Measurements from ENCODE around the gene LIPA.

GRCh38 chr10:89219513-89220218, 31.9 kb downstream of the LIPA start:
- no peak for TF ChIP-seq CTCF (conservative IDR thresholded peaks at IDR 0.05; ENCODE audit: low read length)
- no peak for TF ChIP-seq EZH2phosphoT487 (IDR thresholded peaks at IDR 0.05; ENCODE audit: borderline replicate concordance)

All from Loucy (cell line).